Endometrial microvascular endothelial cells (primary cell): ENCODE results near the gene EDDM3A. TPM values are rescaled to one million over a fixed set of nuclear protein-coding genes. Genes with fewer than 3 reads are reported as not detected.
"Not testable (repeated sequence)": the region's sequence is repeated elsewhere in the genome, so short reads cannot be mapped to it uniquely, and the experiment has no call there.

Experiments used
- in situ Hi-C: cut with HindIII; loops from 2 replicates; pipeline ENCODE4 v1.10.0; 2017; ENCODE audit warnings: low sequenced_read_pairs, low pct_unique_long_range_greater_than_20kb; ENCODE audit errors: inconsistent ontology term
- total RNA-seq: library from RNA; depleted of rRNA; stranded (reverse); fragments of >200 nt; gene quantifications from one replicate; pipeline ENCODE4 v1.2.3, GENCODE V29; 2015; ENCODE audit errors: inconsistent ontology term

Gene EDDM3A
- total RNA-seq, 1 donor from 2014 or later, result not detected

GRCh38 chr14:20726531-20726930 lies 19.2 kb upstream of the EDDM3A start:
- in situ Hi-C loops, result no loop called here

DNA sequence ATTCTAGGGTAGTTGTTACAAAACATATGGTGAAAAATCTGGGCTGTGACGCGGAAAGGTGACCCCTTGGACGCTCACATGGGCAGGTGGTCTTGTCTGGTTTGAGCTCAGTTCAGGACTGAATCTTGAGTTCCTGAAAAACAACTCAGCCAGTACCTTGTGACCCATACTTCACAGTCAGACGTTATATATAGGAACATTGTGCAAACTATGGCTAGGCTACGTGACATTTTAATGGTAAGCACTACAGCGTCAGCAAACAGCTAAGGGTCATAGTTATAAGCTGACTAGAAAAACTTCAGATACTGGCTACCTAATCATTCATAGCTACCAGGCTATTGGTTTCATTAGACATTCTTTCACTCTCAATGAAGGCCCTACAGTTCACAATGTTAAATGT lies 14.8 kb upstream of the EDDM3A start:
- in situ Hi-C loops, result no loop called here

GRCh38 chr14:20732477-20732876 lies 13.2 kb upstream of the EDDM3A start:
- in situ Hi-C loops, result no loop called here

- in situ Hi-C loops, result no loop called here
These were observed 12.6 kb upstream of the EDDM3A start for GRCh38 chr14:20732979-20733635.

DNA sequence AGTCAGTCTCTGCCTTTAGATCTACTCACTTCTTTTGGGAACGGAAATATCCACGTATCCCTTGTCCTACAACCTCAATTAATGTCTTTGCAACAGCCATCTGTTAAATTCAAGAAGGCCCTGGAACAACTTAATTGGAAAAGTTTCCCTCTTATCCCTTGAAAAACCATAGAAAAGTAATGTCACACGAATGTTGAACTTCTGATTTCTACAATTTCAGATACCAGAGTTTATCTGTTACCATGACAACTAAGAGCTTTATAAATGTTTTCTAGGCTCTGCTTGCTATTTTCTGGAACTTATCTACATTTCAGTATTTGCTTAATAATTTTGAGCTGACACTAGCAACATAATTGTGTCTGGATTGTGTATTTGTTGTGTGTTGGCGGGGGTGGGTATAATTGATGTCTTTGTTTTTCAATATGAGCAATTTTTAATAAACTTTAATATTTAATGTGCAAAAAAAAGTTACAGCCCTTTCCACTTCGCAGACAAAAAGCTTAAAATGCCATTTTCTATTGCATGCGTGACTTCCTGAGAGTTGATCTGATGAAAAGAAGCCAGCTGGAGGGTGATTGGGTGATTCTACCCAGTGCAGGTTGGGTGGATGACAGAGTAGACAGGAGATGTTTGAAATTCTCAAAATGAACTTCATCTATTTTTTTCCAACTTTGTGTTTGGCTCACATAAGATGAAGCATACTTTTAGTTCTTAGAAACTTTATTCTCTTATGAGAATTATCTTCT lies 11.8 kb upstream of the EDDM3A start:
- in situ Hi-C loops, result no loop called here

GRCh38 chr14:20734430-20734806 lies 11.3 kb upstream of the EDDM3A start:
- in situ Hi-C loops, result no loop called here

DNA sequence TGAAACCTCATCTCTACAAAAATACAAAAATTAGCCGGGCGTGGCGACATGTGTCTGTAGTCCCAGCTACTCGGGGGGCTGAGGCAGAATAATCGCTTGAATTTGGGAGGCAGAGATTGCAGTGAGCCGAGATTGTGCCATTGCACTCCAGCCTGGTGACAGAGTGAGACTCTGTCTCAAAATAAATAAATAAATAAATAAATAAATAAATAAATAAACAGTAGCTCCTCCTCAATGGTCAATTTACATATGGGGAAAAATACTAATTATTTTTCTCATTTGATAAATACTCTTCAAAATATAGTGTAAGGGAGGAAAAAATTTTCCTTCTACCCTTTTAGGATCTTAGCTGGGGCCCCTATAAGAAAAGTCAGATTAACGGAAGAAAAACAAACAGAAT lies 7.4 kb upstream of the EDDM3A start:
- in situ Hi-C loops, result not testable (repeated sequence)

GRCh38 chr14:20742132-20742531 lies 3.6 kb upstream of the EDDM3A start:
- in situ Hi-C loops, result no loop called here

- in situ Hi-C loops, result no loop called here
These were observed 2.1 kb upstream of the EDDM3A start for GRCh38 chr14:20743556-20743955.

DNA sequence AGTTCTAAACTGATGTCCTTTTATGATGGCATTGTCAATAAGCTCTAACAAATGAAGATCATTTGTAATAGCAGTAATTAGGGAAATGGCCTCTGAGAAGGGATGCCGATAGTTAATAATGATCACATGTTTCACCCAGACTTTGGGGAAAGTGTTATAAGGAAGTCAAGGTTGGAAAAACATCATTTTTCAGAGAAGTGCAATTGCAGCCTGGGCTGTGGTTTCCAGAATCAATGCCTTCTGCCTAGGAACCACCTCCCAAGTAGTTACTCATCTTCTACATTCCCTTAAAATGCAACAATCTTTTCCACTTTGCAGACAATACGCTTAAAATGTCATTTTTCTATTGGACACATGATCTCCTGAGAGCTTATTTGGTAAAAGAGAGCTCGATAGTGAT lies 879 bp downstream of the EDDM3A start:
- in situ Hi-C loops, result no loop called here

GRCh38 chr14:20748439-20748838 lies 2.8 kb downstream of the EDDM3A start:
- in situ Hi-C loops, result no loop called here

GRCh38 chr14:20750194-20750593 lies 4.5 kb downstream of the EDDM3A start:
- in situ Hi-C loops, result no loop called here

GRCh38 chr14:20751963-20752562 lies 6.4 kb downstream of the EDDM3A start:
- in situ Hi-C loops, result no loop called here

- in situ Hi-C loops, result no loop called here
These were observed 8.6 kb downstream of the EDDM3A start for GRCh38 chr14:20754308-20754707.

DNA sequence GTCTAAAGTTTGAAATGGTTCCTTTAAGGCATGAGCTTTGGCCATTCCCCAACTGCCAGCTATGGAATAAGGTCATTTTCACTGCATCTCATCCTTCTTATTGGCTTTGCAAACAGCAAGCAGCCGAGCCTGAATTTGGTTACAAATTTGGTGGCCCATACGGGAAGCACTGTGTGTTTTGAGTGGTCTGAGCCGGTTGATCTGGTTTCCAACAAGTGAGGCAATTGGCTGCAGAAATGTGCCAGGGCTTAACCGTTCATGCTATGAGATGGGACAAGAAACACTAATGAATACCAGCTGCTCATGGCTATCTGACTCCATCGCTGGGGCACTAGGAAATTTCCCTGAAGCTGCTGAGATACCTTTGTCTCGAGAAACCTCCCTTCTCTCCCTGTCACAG lies 9.3 kb downstream of the EDDM3A start:
- in situ Hi-C loops, result no loop called here

DNA sequence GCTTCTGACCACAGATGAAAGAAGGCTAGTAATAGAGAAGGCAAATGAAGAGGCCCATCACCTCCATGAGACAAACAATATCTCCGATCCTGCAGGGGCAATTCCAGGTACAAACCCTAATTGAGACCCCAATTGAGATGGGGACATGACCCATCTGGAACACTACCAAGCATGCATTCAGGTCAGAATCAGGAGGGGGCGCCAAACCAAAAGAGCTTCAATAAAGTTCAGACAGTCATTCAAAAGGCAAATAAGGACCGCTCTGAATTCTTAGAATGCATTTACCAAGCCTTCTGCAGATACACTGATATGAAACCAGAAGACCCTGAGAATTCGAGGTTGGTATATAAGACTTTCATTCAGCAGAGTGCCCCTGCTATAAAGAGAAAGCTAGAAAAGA lies 12.3 kb downstream of the EDDM3A start:
- in situ Hi-C loops, result no loop called here

- in situ Hi-C loops, result not testable (repeated sequence)
These were observed 13.8 kb downstream of the EDDM3A start for GRCh38 chr14:20759465-20759864.

- in situ Hi-C loops, result no loop called here
These were observed 15.3 kb downstream of the EDDM3A start for GRCh38 chr14:20760950-20761349.

- in situ Hi-C loops, result no loop called here
These were observed 22.9 kb downstream of the EDDM3A start for GRCh38 chr14:20768593-20768892.

- in situ Hi-C loops, result no loop called here
These were observed 23.7 kb downstream of the EDDM3A start for GRCh38 chr14:20769421-20769820.
